ENCODE measurements around the gene FAM3D. TPM values are rescaled to one million over a fixed set of nuclear protein-coding genes. Genes with fewer than 3 reads are reported as not detected.

FAM3D gene
- total RNA-seq, 1 donor: not detected

GRCh38 chr3:58654466-58654865, 12.1 kb downstream of the FAM3D start:
- H3K4me1 ChIP-seq (ENCODE audit: insufficient read depth, low read length): no peaks in the 10 kb centered on the region
- no peak overlapping the region for H3K4me3 ChIP-seq (ENCODE audit: low read length)
- no peaks in the 10 kb centered on the region for H3K27me3 ChIP-seq (ENCODE audit: insufficient read depth, low read length)
- no peaks in the 10 kb centered on the region for H3K9me3 ChIP-seq (ENCODE audit: low read depth, low read length)

GRCh38 chr3:58652624-58653023, 13.9 kb downstream of the FAM3D start:
- Histone ChIP-seq H3K4me3 (ENCODE audit: low read length) (no peak overlapping the region), H3K4me1 (ENCODE audit: insufficient read depth, low read length) (no peaks in the 10 kb centered on the region), H3K9me3 (ENCODE audit: low read depth, low read length) (no peaks in the 10 kb centered on the region), H3K27me3 (ENCODE audit: insufficient read depth, low read length) (no peaks in the 10 kb centered on the region)

GRCh38 chr3:58651276-58651675, 15.3 kb downstream of the FAM3D start:
- Histone ChIP-seq H3K9me3 (ENCODE audit: low read depth, low read length) (no peaks in the 10 kb centered on the region), H3K4me1 (ENCODE audit: insufficient read depth, low read length) (no peaks in the 10 kb centered on the region), H3K27me3 (ENCODE audit: insufficient read depth, low read length) (no peaks in the 10 kb centered on the region), H3K4me3 (ENCODE audit: low read length) (no peak overlapping the region)

GRCh38 chr3:58647381-58648141, 19.0 kb downstream of the FAM3D start:
- H3K9me3 ChIP-seq (ENCODE audit: low read depth, low read length): no peaks in the 10 kb centered on the region
- H3K27me3 ChIP-seq (ENCODE audit: insufficient read depth, low read length): no peaks in the 10 kb centered on the region
- H3K4me3 ChIP-seq (ENCODE audit: low read length): no peak overlapping the region
- no peaks in the 10 kb centered on the region for H3K4me1 ChIP-seq (ENCODE audit: insufficient read depth, low read length)

GRCh38 chr3:58646503-58646902, 20.1 kb downstream of the FAM3D start:
- H3K9me3 ChIP-seq (ENCODE audit: low read depth, low read length): no peaks in the 10 kb centered on the region
- H3K4me1 ChIP-seq (ENCODE audit: insufficient read depth, low read length): no peaks in the 10 kb centered on the region
- H3K4me3 ChIP-seq (ENCODE audit: low read length): no peak overlapping the region
- no peaks in the 10 kb centered on the region for H3K27me3 ChIP-seq (ENCODE audit: insufficient read depth, low read length)

GRCh38 chr3:58645726-58646125, 20.8 kb downstream of the FAM3D start:
- Histone ChIP-seq H3K27me3 (ENCODE audit: insufficient read depth, low read length) (no peaks in the 10 kb centered on the region), H3K4me3 (ENCODE audit: low read length) (no peak overlapping the region), H3K4me1 (ENCODE audit: insufficient read depth, low read length) (no peaks in the 10 kb centered on the region), H3K9me3 (ENCODE audit: low read depth, low read length) (no peaks in the 10 kb centered on the region)

- Histone ChIP-seq H3K4me1 (ENCODE audit: insufficient read depth, low read length) (no peaks in the 10 kb centered on the region), H3K9me3 (ENCODE audit: low read depth, low read length) (no peaks in the 10 kb centered on the region), H3K4me3 (ENCODE audit: low read length) (no peak overlapping the region), H3K27me3 (ENCODE audit: insufficient read depth, low read length) (no peaks in the 10 kb centered on the region)
Measured at GRCh38 chr3:58642846-58643245, 23.7 kb downstream of the FAM3D start.

GRCh38 chr3:58640700-58641372, 25.7 kb downstream of the FAM3D start:
- no peak overlapping the region for H3K4me3 ChIP-seq (ENCODE audit: low read length)
- no peaks in the 10 kb centered on the region for H3K27me3 ChIP-seq (ENCODE audit: insufficient read depth, low read length)
- no peaks in the 10 kb centered on the region for H3K4me1 ChIP-seq (ENCODE audit: insufficient read depth, low read length)
- H3K9me3 ChIP-seq (ENCODE audit: low read depth, low read length): no peaks in the 10 kb centered on the region

- H3K9me3 ChIP-seq (ENCODE audit: low read depth, low read length): no peaks in the 10 kb centered on the region
- no peak overlapping the region for H3K4me3 ChIP-seq (ENCODE audit: low read length)
- no peaks in the 10 kb centered on the region for H3K4me1 ChIP-seq (ENCODE audit: insufficient read depth, low read length)
- no peaks in the 10 kb centered on the region for H3K27me3 ChIP-seq (ENCODE audit: insufficient read depth, low read length)
Measured at GRCh38 chr3:58639842-58640241, 26.7 kb downstream of the FAM3D start.

- Histone ChIP-seq H3K4me1 (ENCODE audit: insufficient read depth, low read length) (no peaks in the 10 kb centered on the region), H3K4me3 (ENCODE audit: low read length) (no peak overlapping the region), H3K9me3 (ENCODE audit: low read depth, low read length) (no peaks in the 10 kb centered on the region), H3K27me3 (ENCODE audit: insufficient read depth, low read length) (no peaks in the 10 kb centered on the region)
Measured at GRCh38 chr3:58639001-58639400, 27.6 kb downstream of the FAM3D start.

- no peak overlapping the region for H3K4me3 ChIP-seq (ENCODE audit: low read length)
- H3K4me1 ChIP-seq (ENCODE audit: insufficient read depth, low read length): no peaks in the 10 kb centered on the region
- no peaks in the 10 kb centered on the region for H3K9me3 ChIP-seq (ENCODE audit: low read depth, low read length)
- H3K27me3 ChIP-seq (ENCODE audit: insufficient read depth, low read length): no peaks in the 10 kb centered on the region
Measured at GRCh38 chr3:58638591-58638990, 28.0 kb downstream of the FAM3D start.

GRCh38 chr3:58637509-58637908, 29.1 kb downstream of the FAM3D start:
- Histone ChIP-seq H3K27me3 (ENCODE audit: insufficient read depth, low read length) (no peaks in the 10 kb centered on the region), H3K9me3 (ENCODE audit: low read depth, low read length) (no peaks in the 10 kb centered on the region), H3K4me1 (ENCODE audit: insufficient read depth, low read length) (no peaks in the 10 kb centered on the region), H3K4me3 (ENCODE audit: low read length) (no peak overlapping the region)

- Histone ChIP-seq H3K4me3 (ENCODE audit: low read length) (no peak overlapping the region), H3K9me3 (ENCODE audit: low read depth, low read length) (no peaks in the 10 kb centered on the region), H3K27me3 (ENCODE audit: insufficient read depth, low read length) (no peaks in the 10 kb centered on the region), H3K4me1 (ENCODE audit: insufficient read depth, low read length) (no peaks in the 10 kb centered on the region)
Measured at GRCh38 chr3:58635371-58636285, 30.9 kb downstream of the FAM3D start.

GRCh38 chr3:58633157-58633865, 33.3 kb downstream of the FAM3D start:
- Histone ChIP-seq H3K4me1 (ENCODE audit: insufficient read depth, low read length) (no peaks in the 10 kb centered on the region), H3K27me3 (ENCODE audit: insufficient read depth, low read length) (no peaks in the 10 kb centered on the region), H3K9me3 (ENCODE audit: low read depth, low read length) (no peaks in the 10 kb centered on the region), H3K4me3 (ENCODE audit: low read length) (no peak overlapping the region)

GRCh38 chr3:58631742-58632141, 34.8 kb downstream of the FAM3D start:
- no peaks in the 10 kb centered on the region for H3K9me3 ChIP-seq (ENCODE audit: low read depth, low read length)
- H3K4me1 ChIP-seq (ENCODE audit: insufficient read depth, low read length): no peaks in the 10 kb centered on the region
- no peaks in the 10 kb centered on the region for H3K27me3 ChIP-seq (ENCODE audit: insufficient read depth, low read length)
- no peak overlapping the region for H3K4me3 ChIP-seq (ENCODE audit: low read length)

All from mononuclear cell (primary cell).